HG03457 (cell line): ENCODE data around the gene ERVV-1.
"Not testable (repeated sequence)": the region's sequence is repeated elsewhere in the genome, so short reads cannot be mapped to it uniquely, and the experiment has no call there.

Source experiments
- ATAC-seq: cut with Tn5 transposase; IDR thresholded peaks from one replicate; pipeline ENCODE4 v1.9.1; 2021; ENCODE audit warnings: moderate number of reproducible peaks; ENCODE audit not compliant: unreplicated experiment

ERVV-1 gene

DNA sequence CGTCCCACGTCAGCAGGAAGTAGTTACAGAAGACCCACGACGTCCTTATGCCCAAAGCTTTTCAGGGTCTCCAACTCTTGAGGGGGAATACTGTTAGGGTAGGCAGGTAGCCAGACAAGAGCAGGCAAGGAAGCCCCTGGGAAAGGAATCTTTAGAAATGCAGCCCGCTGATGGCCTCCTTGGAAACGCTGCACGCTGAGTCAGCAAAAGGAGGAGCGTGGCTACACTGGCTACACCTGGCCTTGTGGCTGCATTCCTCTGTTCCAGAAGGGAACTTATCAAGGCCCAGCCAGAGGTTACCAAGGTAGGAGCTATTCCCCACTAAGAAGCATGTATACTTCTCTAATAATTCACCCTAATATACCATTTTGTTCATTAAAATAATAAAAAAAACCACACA, 2.0 kb downstream of the ERVV-1 start:
- ATAC-seq: no peak

DNA sequence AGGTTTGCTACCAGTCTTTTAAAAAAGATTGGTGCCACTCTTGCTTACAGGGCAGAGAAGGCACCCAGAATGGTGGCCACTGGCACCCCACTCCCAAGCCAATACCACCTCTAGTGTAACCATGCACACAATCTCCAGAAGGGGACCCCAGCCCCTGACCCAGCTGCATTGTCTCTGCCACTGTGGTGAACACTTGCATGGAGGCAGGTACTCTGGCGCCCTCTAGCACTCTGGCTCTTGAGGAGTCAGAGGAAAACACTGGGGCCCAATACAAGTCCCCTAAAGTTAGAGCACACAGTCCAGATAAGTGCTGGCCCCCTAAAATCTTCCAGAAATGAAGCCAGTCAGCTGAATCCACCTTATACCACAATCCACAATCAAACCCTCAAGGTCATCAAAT, 6.0 kb downstream of the ERVV-1 start:
- ATAC-seq: no peak

DNA sequence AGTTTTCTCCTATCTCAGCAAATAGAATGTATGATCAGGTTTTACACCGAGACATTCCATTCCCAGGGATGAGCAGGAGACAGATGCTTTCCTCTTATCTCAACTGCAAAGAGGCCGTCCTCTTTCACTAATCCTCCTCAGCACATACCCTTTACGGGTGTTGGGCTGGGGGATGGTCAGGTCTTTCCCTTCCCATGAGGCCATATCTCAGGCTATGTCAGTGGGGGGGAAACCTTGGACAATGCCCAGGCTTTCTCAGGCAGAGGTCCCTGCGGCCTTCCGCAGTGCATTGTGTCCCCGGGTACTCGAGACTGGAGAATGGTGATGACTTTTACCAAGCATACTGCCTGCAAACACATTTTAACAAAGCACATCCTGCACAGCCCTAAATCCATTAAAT, 14.6 kb downstream of the ERVV-1 start:
- ATAC-seq: not testable (repeated sequence)

DNA sequence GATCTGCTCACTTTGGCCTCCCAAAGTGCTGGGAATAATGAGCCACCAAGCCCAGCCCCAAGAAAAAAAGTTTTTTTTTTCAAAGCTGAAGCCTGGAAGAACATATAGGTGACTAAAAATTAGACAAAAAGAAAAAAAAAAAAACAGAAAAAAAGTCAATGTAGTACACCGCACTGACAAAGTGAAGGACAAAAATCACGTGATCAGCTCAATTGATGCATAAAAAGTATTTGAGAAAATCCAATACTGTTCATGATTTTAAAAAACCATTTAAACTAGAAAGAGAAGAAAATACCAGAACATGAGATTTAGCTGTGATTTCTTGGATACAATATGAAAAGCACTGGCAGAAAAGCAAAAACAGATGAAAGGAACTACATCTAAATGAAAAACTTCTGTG, 20.3 kb downstream of the ERVV-1 start:
- ATAC-seq: no peak

DNA sequence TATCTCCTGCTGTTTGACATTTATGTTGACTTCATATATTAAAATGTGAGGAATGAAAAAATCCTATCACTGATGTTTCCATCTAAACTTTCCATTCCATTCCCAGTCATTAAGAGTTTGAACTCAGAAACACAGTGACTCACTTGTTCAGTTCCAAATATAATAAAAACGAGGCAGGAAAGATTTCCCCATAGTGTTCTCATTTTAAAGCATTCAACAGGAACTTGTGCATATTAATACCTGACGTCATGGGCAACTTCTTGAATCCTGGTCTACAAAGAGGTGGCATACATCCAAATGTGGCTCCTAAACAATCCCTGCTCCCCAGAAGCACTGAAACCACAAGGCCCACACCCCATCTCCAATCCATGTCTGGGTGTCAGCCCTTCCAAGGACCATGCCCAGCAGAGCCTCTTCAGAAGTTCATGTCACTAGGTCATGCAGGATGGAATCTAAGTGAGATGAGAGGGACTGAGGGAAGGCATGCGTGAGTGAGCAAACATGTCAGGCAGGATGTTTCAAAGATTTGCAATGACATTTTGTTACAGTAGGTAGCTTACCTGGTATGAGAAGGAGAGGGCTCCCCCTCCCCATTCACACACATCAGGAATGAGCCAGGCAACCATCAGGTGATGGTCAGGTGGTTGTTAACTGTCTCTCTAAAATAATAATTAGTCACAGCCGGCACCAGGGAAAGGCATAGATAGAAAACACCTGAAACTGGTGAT, 21.4 kb downstream of the ERVV-1 start:
- ATAC-seq: no peak

DNA sequence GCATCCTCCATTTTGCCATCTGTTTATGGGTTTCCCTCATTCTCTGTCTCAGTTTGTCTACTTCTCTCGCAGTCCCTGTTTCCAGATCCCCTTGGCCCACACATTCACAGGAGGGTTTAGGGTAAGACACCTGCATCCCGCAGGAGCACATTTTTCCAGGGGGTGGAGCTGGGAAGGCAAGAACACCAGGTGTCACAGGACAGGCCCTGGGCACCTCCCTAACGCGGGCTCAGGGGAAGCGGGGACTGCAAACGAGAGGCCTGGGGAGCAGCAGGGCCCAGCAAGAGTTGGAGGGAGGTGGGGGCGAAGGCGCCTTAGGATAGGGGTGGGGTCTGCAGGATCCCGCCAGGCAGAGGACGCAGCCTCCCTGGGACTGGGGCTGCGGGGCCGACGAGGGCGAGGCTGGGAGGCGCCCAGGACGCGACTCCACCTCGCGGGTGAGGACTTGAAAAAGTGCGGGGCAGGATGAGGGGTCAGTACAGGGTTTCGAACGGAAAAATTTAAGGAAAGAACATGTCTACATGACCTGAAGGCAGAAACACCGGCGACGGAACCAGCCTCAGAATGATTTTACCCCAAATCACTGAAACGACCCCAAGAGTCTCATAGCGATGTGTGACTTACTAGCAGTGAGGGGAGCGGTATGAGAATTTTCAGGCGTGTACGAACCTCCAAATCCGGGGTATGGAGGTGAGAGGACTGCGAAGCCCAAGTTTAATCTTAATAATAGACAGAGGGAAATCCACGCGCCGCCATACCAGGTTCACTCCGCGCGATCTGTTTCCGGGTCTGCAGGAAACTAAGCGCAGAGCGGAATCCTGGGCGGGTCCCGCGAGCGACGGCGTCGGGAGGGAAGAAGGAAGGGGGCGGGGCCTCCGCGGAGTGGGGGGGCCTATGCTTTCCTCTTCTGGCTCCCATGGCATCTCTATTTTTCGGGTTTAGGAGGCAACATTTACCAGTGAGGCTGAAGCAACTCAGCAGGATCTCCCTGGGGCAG, 23.7 kb downstream of the ERVV-1 start:
- no peak for ATAC-seq

DNA sequence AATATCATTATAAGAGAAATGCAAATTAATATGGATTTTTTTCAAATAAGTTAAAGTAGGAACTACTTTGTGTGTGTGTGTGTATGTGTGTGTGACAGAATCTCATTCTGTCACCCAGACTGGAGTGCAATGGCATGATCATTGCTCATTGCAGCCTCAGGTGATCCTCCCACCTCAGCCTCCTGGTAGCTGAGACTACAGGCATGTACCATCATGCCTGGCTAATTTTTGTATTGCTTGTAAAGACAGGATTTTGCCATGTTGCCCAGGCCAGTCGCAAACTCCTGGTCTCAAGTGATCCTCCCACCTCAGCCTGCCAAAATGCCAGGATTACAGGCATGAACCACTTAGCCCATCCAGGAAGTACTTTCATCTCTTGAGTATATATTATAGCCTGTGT, 27.6 kb downstream of the ERVV-1 start:
- no peak for ATAC-seq

DNA sequence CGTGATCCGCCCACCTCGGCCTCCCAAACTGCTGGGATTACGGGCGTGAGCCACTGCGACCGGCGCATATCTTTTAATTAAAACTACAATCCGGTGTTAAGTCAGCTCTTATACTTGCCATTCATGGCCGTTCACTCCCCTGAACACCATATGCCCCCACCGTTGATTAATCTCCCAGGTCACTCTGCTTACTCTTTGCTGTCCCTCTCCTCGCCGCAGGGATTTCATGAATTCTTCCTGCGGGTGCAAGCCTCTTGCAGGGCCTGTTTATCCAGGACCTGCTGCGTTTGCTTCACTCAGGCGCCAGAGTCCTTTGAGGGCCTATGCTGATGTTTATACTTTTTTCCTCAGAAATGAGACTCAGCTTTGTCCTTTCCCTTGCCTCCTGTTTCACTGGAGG, 31.8 kb downstream of the ERVV-1 start:
- no peak for ATAC-seq

DNA sequence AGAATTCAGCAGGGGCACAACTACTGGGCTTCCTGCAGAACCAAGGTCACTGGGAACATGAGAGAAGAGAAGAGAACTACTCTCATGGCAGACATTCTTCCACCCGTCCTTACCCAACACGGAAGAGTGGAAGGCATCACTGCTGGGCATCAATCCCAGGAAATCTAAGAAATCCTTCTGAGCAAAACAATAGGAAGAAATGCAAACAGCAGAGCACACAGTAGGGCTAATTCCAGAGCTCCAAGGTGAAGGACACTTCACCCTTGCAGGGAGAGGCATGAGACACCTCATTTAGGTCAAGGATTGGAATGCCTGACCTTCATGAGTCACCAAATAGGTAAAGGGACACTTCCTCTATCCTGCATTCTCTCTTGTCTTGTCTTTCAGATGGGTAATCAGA, 33.7 kb downstream of the ERVV-1 start:
- ATAC-seq: no peak

DNA sequence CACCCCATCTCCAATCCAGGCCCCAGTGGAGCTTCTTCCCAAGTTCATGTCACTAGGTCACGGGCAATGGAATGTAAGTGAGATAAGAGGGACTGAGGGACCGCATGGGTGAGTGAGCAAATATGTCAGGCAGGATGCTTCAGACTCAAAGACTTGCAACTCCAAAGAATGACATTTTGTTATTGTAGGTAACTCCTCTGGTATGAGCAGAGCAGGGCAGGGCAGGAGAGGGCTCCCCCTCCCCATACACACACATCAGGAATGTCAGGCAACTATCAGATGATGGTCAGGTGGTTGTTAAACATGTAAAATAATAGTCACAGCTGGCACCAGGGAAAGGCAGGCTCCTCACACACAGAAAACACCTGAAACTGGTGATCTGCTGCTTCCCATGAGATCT, 41.4 kb downstream of the ERVV-1 start:
- ATAC-seq: no peak

DNA sequence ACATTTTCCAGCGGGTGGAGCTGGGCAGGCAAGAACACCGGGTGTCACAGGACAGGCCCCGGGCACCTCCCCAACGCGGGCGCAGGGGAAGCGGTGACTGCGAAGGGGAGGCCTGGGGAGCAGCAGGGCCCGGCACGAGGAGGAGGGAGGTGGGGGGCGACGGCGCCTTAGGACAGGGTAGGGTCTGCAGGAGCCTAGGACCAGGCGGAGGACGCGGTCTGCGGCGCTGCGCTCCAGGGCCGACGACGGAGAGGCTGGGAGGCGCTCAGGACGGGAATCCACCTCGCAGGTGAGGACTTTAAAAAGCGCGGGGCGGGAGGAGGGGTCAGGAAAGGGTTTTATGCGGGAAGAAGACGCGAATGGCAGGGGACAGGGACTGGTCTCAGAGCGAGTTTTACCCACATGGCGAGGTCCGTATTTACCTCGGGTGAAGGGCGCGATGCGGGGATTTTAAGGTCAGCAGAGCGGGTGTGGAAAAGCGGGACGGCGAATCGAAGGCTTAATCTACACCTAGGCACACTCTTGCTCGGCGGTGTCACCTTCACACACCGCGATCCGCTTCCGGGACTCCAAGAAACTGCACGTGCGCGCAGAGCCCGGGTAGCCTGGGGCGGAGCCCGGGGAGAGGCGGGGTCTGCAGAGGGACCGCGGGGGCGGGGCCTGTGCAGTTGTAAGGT, 44.3 kb downstream of the ERVV-1 start:
- no peak for ATAC-seq
